HS-27A (cell line): Measurements from ENCODE around the gene LAD1.

Experiments used
- DNase-seq: peaks from one replicate; pipeline ENCODE4 v3.0.0-alpha.2; 2012; ENCODE audit warnings: low read depth, missing footprints

The LAD1 gene

GRCh38 chr1:201363467-201363866 is 35.7 kb downstream of the LAD1 start:
- no peak for DNase-seq

- DNase-seq: no peak
Measured at GRCh38 chr1:201362906-201363305, 36.2 kb downstream of the LAD1 start.

- no peak for DNase-seq
Measured at GRCh38 chr1:201361652-201362504, 37.2 kb downstream of the LAD1 start.

- no peak for DNase-seq
Measured at GRCh38 chr1:201360901-201361651, 38.0 kb downstream of the LAD1 start.

- no peak for DNase-seq
Measured at GRCh38 chr1:201360486-201360885, 38.6 kb downstream of the LAD1 start.

GRCh38 chr1:201359873-201360210 is 39.3 kb downstream of the LAD1 start:
- DNase-seq: no peak

GRCh38 chr1:201359031-201359872 is 39.9 kb downstream of the LAD1 start:
- no peak for DNase-seq

- DNase-seq: no peak
Measured at GRCh38 chr1:201358596-201358995, 40.5 kb downstream of the LAD1 start.

- DNase-seq: no peak
Measured at GRCh38 chr1:201357636-201358348, 41.3 kb downstream of the LAD1 start.

- no peak for DNase-seq
Measured at GRCh38 chr1:201357211-201357610, 41.9 kb downstream of the LAD1 start.

- no peak for DNase-seq
Measured at GRCh38 chr1:201356701-201357100, 42.4 kb downstream of the LAD1 start.

- DNase-seq: no peak
Measured at GRCh38 chr1:201356236-201356635, 42.9 kb downstream of the LAD1 start.

GRCh38 chr1:201355471-201355870 is 43.7 kb downstream of the LAD1 start:
- DNase-seq: no peak

- DNase-seq: no peak
Measured at GRCh38 chr1:201354901-201355295, 44.2 kb downstream of the LAD1 start.

- DNase-seq: no peak
Measured at GRCh38 chr1:201354151-201354900, 44.8 kb downstream of the LAD1 start.

GRCh38 chr1:201353186-201353940 is 45.8 kb downstream of the LAD1 start:
- DNase-seq: no peak

- DNase-seq: no peak
Measured at GRCh38 chr1:201351617-201352016, 47.5 kb downstream of the LAD1 start.

- DNase-seq: no peak
Measured at GRCh38 chr1:201350884-201351283, 48.2 kb downstream of the LAD1 start.

- DNase-seq: no peak
Measured at GRCh38 chr1:201350361-201350725, 48.8 kb downstream of the LAD1 start.

- no peak for DNase-seq
Measured at GRCh38 chr1:201349092-201349491, 50.0 kb downstream of the LAD1 start.

- peak; percentile 30 for DNase-seq
Measured at GRCh38 chr1:201348211-201348566, 50.9 kb downstream of the LAD1 start.
